ENCODE data around the gene METTL2A.
"Not testable (repeated sequence)": the region's sequence is repeated elsewhere in the genome, so short reads cannot be mapped to it uniquely, and the experiment has no call there.

METTL2A gene, protein sequence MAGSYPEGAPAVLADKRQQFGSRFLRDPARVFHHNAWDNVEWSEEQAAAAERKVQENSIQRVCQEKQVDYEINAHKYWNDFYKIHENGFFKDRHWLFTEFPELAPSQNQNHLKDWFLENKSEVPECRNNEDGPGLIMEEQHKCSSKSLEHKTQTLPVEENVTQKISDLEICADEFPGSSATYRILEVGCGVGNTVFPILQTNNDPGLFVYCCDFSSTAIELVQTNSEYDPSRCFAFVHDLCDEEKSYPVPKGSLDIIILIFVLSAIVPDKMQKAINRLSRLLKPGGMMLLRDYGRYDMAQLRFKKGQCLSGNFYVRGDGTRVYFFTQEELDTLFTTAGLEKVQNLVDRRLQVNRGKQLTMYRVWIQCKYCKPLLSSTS

DNA sequence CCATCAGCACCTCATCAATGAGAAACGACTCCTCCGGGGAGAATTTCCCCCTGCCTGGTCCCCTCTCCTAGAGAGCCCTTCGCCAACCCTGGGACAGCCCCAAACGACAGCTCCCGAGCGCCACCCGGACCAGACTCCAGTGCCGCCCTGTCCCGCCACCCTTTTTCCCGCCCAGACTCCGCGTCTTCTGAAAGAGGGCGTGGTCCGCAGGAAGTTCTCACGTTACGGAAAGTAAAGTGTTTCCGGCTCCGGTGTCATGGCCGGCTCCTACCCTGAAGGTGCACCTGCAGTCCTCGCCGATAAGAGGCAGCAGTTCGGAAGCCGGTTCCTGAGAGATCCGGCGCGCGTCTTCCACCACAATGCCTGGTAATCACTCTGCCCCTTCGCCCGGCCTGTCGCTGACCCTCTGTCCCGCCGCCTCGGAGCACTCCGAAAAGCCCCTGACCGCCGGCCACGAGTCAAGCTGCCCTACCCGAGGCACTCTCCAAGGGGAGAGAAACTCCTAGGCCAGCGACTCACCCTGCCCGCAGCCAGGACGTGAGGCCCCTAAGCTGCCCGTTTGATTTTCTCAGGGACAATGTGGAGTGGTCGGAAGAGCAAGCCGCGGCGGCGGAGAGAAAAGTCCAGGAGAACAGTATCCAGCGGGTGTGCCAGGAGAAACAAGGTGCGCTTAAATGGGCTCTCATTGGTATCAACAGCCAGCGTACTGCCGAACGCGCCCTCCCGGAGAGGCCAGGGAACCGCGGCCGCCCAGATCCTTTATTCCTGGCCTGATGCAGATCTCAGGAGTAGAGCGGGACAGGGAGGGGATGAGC lies at the start of gene METTL2A:
METTL2A (plus strand) TSS at position 251 of the 815 bp plus-strand sequence; CDS start at position 257, 6 bp downstream.
- Histone ChIP-seq H3K36me3 (peaks cover 15% of the 10 kb centered on the region), H3K27ac (peak within 1 kb of the TSS; percentile 82), H3K4me3 (ENCODE audit: low read depth, low read length) (peak within 1 kb of the TSS; percentile 81)
- TF ChIP-seq, protein P1, sequence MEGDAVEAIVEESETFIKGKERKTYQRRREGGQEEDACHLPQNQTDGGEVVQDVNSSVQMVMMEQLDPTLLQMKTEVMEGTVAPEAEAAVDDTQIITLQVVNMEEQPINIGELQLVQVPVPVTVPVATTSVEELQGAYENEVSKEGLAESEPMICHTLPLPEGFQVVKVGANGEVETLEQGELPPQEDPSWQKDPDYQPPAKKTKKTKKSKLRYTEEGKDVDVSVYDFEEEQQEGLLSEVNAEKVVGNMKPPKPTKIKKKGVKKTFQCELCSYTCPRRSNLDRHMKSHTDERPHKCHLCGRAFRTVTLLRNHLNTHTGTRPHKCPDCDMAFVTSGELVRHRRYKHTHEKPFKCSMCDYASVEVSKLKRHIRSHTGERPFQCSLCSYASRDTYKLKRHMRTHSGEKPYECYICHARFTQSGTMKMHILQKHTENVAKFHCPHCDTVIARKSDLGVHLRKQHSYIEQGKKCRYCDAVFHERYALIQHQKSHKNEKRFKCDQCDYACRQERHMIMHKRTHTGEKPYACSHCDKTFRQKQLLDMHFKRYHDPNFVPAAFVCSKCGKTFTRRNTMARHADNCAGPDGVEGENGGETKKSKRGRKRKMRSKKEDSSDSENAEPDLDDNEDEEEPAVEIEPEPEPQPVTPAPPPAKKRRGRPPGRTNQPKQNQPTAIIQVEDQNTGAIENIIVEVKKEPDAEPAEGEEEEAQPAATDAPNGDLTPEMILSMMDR (IDR thresholded peaks at IDR 0.05; ENCODE audit: low read depth, low read length), result peak; percentile 63; the same call in 1 of the 2 replicates
- not testable (repeated sequence) for H3K27me3 ChIP-seq (ENCODE audit: insufficient read depth, low read depth, severe bottlenecking); H3K9me3 ChIP-seq (ENCODE audit: severe bottlenecking)
- peak; percentile 98 for DNase-seq

DNA sequence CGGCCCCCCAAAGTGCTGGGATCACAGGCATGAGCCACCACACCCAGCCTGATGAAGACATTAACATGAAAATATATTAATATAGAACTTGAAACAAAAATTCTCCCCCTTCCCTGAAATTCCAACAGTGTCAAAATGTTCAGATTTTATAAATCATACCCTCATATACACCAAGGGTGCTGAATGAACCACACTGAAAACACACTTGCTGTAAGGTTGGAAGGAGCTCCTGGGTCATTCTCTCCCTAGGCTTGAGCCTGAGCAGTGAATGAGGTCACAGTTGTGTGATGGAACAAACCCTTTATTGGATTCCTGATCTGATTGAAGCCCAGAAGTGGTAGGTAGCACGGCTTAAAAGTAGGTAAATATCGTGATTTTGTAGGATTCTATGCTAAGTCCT lies 43.4 kb upstream of the METTL2A start, which contains the start of gene EFCAB3:
EFCAB3 (plus strand) TSS at position 301 of the 400 bp plus-strand sequence. CDS start 2,427 bp downstream, outside the sequence.
- no peak within 1 kb of the TSS for H3K4me3 ChIP-seq (ENCODE audit: low read depth, low read length)
- H3K27ac ChIP-seq, result no peak within 1 kb of the TSS
- DNase-seq, result no peak
- H3K36me3 ChIP-seq, result no peaks in the 10 kb centered on the region
- TF ChIP-seq, protein P1 (IDR thresholded peaks at IDR 0.05; ENCODE audit: low read depth, low read length), result no peak
- H3K27me3 ChIP-seq (ENCODE audit: insufficient read depth, low read depth, severe bottlenecking), result no peaks in the 10 kb centered on the region
- H3K9me3 ChIP-seq (ENCODE audit: severe bottlenecking), result no peaks in the 10 kb centered on the region

DNA sequence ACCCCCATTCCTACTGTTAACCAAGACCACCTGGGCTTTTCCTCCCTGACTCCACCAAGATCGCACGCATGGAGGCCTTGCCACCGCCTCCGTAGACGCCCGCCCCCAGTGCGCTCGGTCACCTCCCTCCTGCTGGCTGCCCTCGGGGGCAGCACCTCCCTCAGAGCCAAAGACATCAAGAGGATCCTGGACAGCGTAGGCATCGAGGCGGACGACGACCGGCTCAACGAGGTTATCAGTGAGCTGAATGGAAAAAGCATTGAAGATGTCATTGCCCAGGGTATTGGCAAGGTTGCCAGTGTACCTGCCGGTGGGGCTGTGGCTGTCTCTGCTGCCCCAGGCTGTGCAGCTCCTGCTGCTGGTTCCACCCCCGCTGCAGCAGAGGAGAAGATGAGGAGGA lies 42.1 kb upstream of the METTL2A start:
- H3K36me3 ChIP-seq, result no peaks in the 10 kb centered on the region
- TF ChIP-seq, protein P1 (IDR thresholded peaks at IDR 0.05; ENCODE audit: low read depth, low read length), result no peak
- no peak overlapping the region for H3K4me3 ChIP-seq (ENCODE audit: low read depth, low read length)
- DNase-seq, result no peak
- no peaks in the 10 kb centered on the region for H3K9me3 ChIP-seq (ENCODE audit: severe bottlenecking)
- no peak overlapping the region for H3K27ac ChIP-seq
- H3K27me3 ChIP-seq (ENCODE audit: insufficient read depth, low read depth, severe bottlenecking), result no peaks in the 10 kb centered on the region

DNA sequence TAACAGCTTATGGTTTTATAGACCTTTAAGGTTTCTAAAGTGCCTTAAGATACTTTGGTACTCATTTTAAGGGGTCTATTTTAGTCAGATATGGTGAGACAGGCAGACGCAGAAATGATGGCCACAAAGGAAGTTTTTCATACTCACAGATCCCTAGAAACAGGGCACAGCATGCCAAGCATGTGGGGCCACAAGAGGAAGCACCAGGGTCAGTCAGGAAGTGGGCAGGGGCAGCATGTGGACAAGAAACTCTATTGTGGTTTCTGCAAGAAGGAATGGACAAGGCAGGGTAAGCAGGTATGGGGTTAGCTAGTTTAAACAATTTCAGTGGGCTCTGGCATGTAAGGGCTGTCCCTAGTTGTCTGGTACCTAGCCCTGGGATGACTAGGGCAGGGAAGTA lies 34.8 kb upstream of the METTL2A start:
- DNase-seq, result no peak
- no peak overlapping the region for H3K27ac ChIP-seq
- no peaks in the 10 kb centered on the region for H3K27me3 ChIP-seq (ENCODE audit: insufficient read depth, low read depth, severe bottlenecking)
- TF ChIP-seq, protein P1 (IDR thresholded peaks at IDR 0.05; ENCODE audit: low read depth, low read length), result no peak
- no peaks in the 10 kb centered on the region for H3K9me3 ChIP-seq (ENCODE audit: severe bottlenecking)
- H3K36me3 ChIP-seq, result no peaks in the 10 kb centered on the region
- H3K4me3 ChIP-seq (ENCODE audit: low read depth, low read length), result no peak overlapping the region

DNA sequence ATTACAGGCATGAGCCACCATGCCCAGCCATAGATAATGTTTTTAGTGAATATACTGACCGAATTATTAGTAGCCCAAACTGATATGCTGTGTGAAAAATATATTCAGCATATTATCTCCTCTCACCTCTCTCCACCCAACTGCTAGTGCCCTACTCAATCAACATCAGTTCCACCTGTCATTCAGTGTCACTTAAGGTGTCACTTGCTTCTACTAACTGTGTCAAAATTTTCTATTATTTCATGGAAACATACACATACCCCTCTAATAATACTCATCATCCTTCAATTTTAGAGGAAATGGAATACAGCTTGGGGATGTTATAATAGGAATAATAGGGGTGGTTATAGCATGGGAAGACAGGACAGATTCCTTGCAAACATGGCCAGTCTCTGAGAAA lies 30.8 kb upstream of the METTL2A start:
- DNase-seq, result no peak
- Histone ChIP-seq H3K36me3 (no peaks in the 10 kb centered on the region), H3K9me3 (ENCODE audit: severe bottlenecking) (no peaks in the 10 kb centered on the region), H3K27me3 (ENCODE audit: insufficient read depth, low read depth, severe bottlenecking) (no peaks in the 10 kb centered on the region), H3K4me3 (ENCODE audit: low read depth, low read length) (no peak overlapping the region), H3K27ac (no peak overlapping the region)
- TF ChIP-seq, protein P1 (IDR thresholded peaks at IDR 0.05; ENCODE audit: low read depth, low read length), result no peak

Data from WERI-Rb-1 (cell line).